Hepatocyte (in vitro differentiated cells): ENCODE data around the gene ZNF638. TPM values are rescaled to one million over a fixed set of nuclear protein-coding genes. Genes with fewer than 3 reads are reported as not detected.
"Not testable (repeated sequence)": the region's sequence is repeated elsewhere in the genome, so short reads cannot be mapped to it uniquely, and the experiment has no call there.

Source experiments
- DNase-seq: peaks from one replicate; pipeline ENCODE4 v3.0.0-alpha.2; 2016; ENCODE audit warnings: low spot score
- H2AFZ ChIP-seq: fragments of 200-600 bp; sonication (generic); 2 replicates; pipeline ENCODE4 v1.6.0; 2016; ENCODE audit warnings: antibody characterized with exemption, mild to moderate bottlenecking
- H3K27ac ChIP-seq: fragments of 200-600 bp; sonication (generic); 2 replicates; pipeline ENCODE4 v1.5.1; 2016; ENCODE audit warnings: mild to moderate bottlenecking
- H3K27me3 ChIP-seq: fragments of 200-600 bp; sonication (generic); 2 replicates; pipeline ENCODE4 v1.6.1; 2016
- H3K36me3 ChIP-seq: fragments of 200-600 bp; sonication (generic); replicated peaks from 2 replicates; pipeline ENCODE4 v1.5.1; 2016; ENCODE audit warnings: low read depth; ENCODE audit not compliant: insufficient read depth
- H3K4me1 ChIP-seq: fragments of 200-600 bp; sonication (generic); 2 replicates; pipeline ENCODE4 v1.5.1; 2016; ENCODE audit warnings: mild to moderate bottlenecking, moderate library complexity; ENCODE audit not compliant: insufficient read depth
- H3K4me2 ChIP-seq: fragments of 200-600 bp; sonication (generic); 2 replicates; pipeline ENCODE4 v1.6.0; 2016
- H3K4me3 ChIP-seq: fragments of 200-600 bp; sonication (generic); 2 replicates; pipeline ENCODE4 v1.5.1; 2016; ENCODE audit warnings: mild to moderate bottlenecking
- H3K79me2 ChIP-seq: fragments of 200-600 bp; sonication (generic); 2 replicates; pipeline ENCODE4 v1.6.0; 2017; ENCODE audit warnings: mild to moderate bottlenecking
- H3K9me2 ChIP-seq: fragments of 200-600 bp; sonication (generic); replicated peaks from 2 replicates; pipeline ENCODE4 v1.6.0; 2017; ENCODE audit warnings: mild to moderate bottlenecking; ENCODE audit not compliant: insufficient read depth
- H3K9me3 ChIP-seq: fragments of 200-600 bp; sonication (generic); 2 replicates; pipeline ENCODE4 v1.5.1; 2016; ENCODE audit warnings: low read depth, mild to moderate bottlenecking
- H4K20me1 ChIP-seq: fragments of 200-600 bp; sonication (generic); 2 replicates; pipeline ENCODE4 v1.6.0; 2016; ENCODE audit warnings: mild to moderate bottlenecking; ENCODE audit not compliant: insufficient read depth, poor library complexity, severe bottlenecking
- CTCF ChIP-seq: fragments of 200-600 bp; sonication (generic); IDR thresholded peaks from 2 replicates; pipeline ENCODE4 v1.5.1; 2016; ENCODE audit warnings: antibody characterized with exemption, mild to moderate bottlenecking; ENCODE audit not compliant: poor library complexity
- EZH2 ChIP-seq: fragments of 200-600 bp; sonication (generic); IDR thresholded peaks from 2 replicates; pipeline ENCODE4 v1.6.1; 2016; ENCODE audit warnings: antibody characterized with exemption, mild to moderate bottlenecking, borderline replicate concordance
- EZH2phosphoT487 ChIP-seq: fragments of 200-600 bp; sonication (generic); IDR thresholded peaks from one replicate; pipeline ENCODE4 v1.6.1; 2018; ENCODE audit warnings: antibody characterized with exemption, mild to moderate bottlenecking, low read depth, moderate library complexity; ENCODE audit not compliant: unreplicated experiment, severe bottlenecking
- WGBS: methylation state at CpG from one replicate; pipeline ENCODE4 v1.1.6; 2016; ENCODE audit warnings: low lambda C conversion rate; ENCODE audit errors: missing lambda C conversion rate; 5-methylcytosine and 5-hydroxymethylcytosine counted together
- polyA plus RNA-seq: library from polyadenylated mRNA; unstranded; fragments of >200 nt; fragmentation: Nextera tagmentation; extraction: Ambion mirVana; gene quantifications from 2 replicates; pipeline ENCODE4 v1.2.1, GENCODE V29; 2016
- total RNA-seq: library from RNA; depleted of rRNA; stranded (reverse); fragments of >200 nt; gene quantifications from 2 replicates; pipeline ENCODE4 v1.2.3, GENCODE V29; 2014

ZNF638 gene
- total and polyA plus RNA-seq, 2 experiments from 2014 or later, result 41.2 to 141 TPM

GRCh38 chr2:71313016-71313766 lies 18.4 kb upstream of the ZNF638 start:
- H3K79me2 ChIP-seq, result no peaks in the 10 kb centered on the region
- no peaks in the 10 kb centered on the region for H3K9me2 ChIP-seq
- TF ChIP-seq EZH2, result no peak
- TF ChIP-seq CTCF, result no peak
- TF ChIP-seq EZH2phosphoT487, result no peak
- H4K20me1 ChIP-seq, result no peaks in the 10 kb centered on the region
- H3K4me1 ChIP-seq, result no peaks in the 10 kb centered on the region
- no peak overlapping the region for H3K27ac ChIP-seq
- no peak for DNase-seq
- no peak overlapping the region for H2AFZ ChIP-seq
- 90% methylated on average over 9 of the region's 9 CpGs for WGBS
- H3K9me3 ChIP-seq, result no peaks in the 10 kb centered on the region
- no peaks in the 10 kb centered on the region for H3K36me3 ChIP-seq
- H3K4me3 ChIP-seq, result no peak overlapping the region
- peaks cover 4% of the 10 kb centered on the region for H3K27me3 ChIP-seq
- no peak overlapping the region for H3K4me2 ChIP-seq

- WGBS, result 82% methylated on average over 4 of the region's 4 CpGs
- no peaks in the 10 kb centered on the region for H3K9me3 ChIP-seq
- no peak overlapping the region for H3K4me3 ChIP-seq
- no peak overlapping the region for H3K4me2 ChIP-seq
- no peak overlapping the region for H3K27ac ChIP-seq
- no peak for DNase-seq
- H3K79me2 ChIP-seq, result no peaks in the 10 kb centered on the region
- no peaks in the 10 kb centered on the region for H4K20me1 ChIP-seq
- no peaks in the 10 kb centered on the region for H3K9me2 ChIP-seq
- peaks cover 4% of the 10 kb centered on the region for H3K27me3 ChIP-seq
- H2AFZ ChIP-seq, result no peak overlapping the region
- no peaks in the 10 kb centered on the region for H3K36me3 ChIP-seq
- H3K4me1 ChIP-seq, result no peaks in the 10 kb centered on the region
- TF ChIP-seq EZH2 (no peak), EZH2phosphoT487 (no peak), CTCF (no peak)
Observed at GRCh38 chr2:71317060-71317459, 14.5 kb upstream of the ZNF638 start.

GRCh38 chr2:71317900-71318299 lies 13.7 kb upstream of the ZNF638 start:
- H3K4me2 ChIP-seq, H3K9me3 ChIP-seq, H3K4me3 ChIP-seq, H3K27me3 ChIP-seq, DNase-seq, H3K79me2 ChIP-seq, H3K36me3 ChIP-seq, H3K27ac ChIP-seq, H4K20me1 ChIP-seq, H2AFZ ChIP-seq, H3K9me2 ChIP-seq, H3K4me1 ChIP-seq: not testable (repeated sequence)
- 91% methylated on average over 4 of the region's 4 CpGs for WGBS

- no peaks in the 10 kb centered on the region for H3K9me2 ChIP-seq
- no peak overlapping the region for H3K4me3 ChIP-seq
- no peaks in the 10 kb centered on the region for H4K20me1 ChIP-seq
- no peak for DNase-seq
- TF ChIP-seq CTCF (no peak), EZH2phosphoT487 (no peak), EZH2 (no peak)
- no peaks in the 10 kb centered on the region for H3K79me2 ChIP-seq
- 79% methylated on average over 6 of the region's 6 CpGs for WGBS
- no peak overlapping the region for H2AFZ ChIP-seq
- H3K27ac ChIP-seq, result no peak overlapping the region
- H3K4me1 ChIP-seq, result no peaks in the 10 kb centered on the region
- no peaks in the 10 kb centered on the region for H3K9me3 ChIP-seq
- H3K27me3 ChIP-seq, result no peaks in the 10 kb centered on the region
- H3K36me3 ChIP-seq, result no peaks in the 10 kb centered on the region
- no peak overlapping the region for H3K4me2 ChIP-seq
Observed at GRCh38 chr2:71323386-71323785, 8.2 kb upstream of the ZNF638 start.
